A673 (cell line): ENCODE results near the gene CXCR3. TPM values are rescaled to one million over a fixed set of nuclear protein-coding genes. Genes with fewer than 3 reads are reported as not detected.
"Not testable (repeated sequence)": the region's sequence is repeated elsewhere in the genome, so short reads cannot be mapped to it uniquely, and the experiment has no call there.

Source experiments
- BruUV-seq: library from RNA; stranded (reverse); fragments of 400-500 nt; replicated peaks from 2 replicates; lab custom pipeline; 2021; lab: Mats Ljungman, UMichigan
- CTCF ChIA-PET: fragments of 300-600 bp; sonication (Branson Sonifier 250); formaldehyde crosslinking; loops from one replicate; lab custom pipeline; 2022; ENCODE audit warnings: antibody characterized with exemption; lab: Charles Lee
- POLR2A ChIA-PET: fragments of 300-600 bp; sonication (Branson Sonifier 250); formaldehyde crosslinking; loops from one replicate; lab custom pipeline; 2022; ENCODE audit warnings: antibody characterized with exemption; ENCODE audit not compliant: low non-redundant PET; lab: Charles Lee
- DNase-seq: peaks from one replicate; pipeline ENCODE4 v3.0.0-alpha.2; 2015; ENCODE audit warnings: low spot score
- H3K27ac ChIP-seq: fragments of 200-600 bp; sonication (generic); 2 replicates; pipeline ENCODE4 v1.5.1; 2016; ENCODE audit warnings: mixed run types, low read depth, mild to moderate bottlenecking, mixed read lengths, antibody characterized with exemption, low read length; ENCODE audit not compliant: poor library complexity, severe bottlenecking
- H3K27me3 ChIP-seq: fragments of 200-600 bp; sonication (generic); replicated peaks from 2 replicates; pipeline ENCODE4 v1.6.1; 2017; ENCODE audit warnings: mixed run types, low read depth, mild to moderate bottlenecking, mixed read lengths, antibody characterized with exemption, low read length; ENCODE audit not compliant: insufficient read depth, poor library complexity
- H3K36me3 ChIP-seq: fragments of 200-600 bp; sonication (generic); 2 replicates; pipeline ENCODE4 v1.6.1; 2016; ENCODE audit warnings: mixed run types, mild to moderate bottlenecking, mixed read lengths, antibody characterized with exemption, low read length; ENCODE audit not compliant: insufficient read depth, poor library complexity, severe bottlenecking
- H3K4me1 ChIP-seq: fragments of 200-600 bp; sonication (generic); 2 replicates; pipeline ENCODE4 v1.6.1; 2017; ENCODE audit warnings: mixed run types, mild to moderate bottlenecking, mixed read lengths, antibody characterized with exemption, low read length; ENCODE audit not compliant: insufficient read depth, poor library complexity, severe bottlenecking
- H3K4me3 ChIP-seq: fragments of 200-600 bp; sonication (generic); 2 replicates; pipeline ENCODE4 v1.5.1; 2016; ENCODE audit warnings: low read depth, mixed run types, mild to moderate bottlenecking, mixed read lengths, low read length; ENCODE audit not compliant: poor library complexity, severe bottlenecking
- H3K9me3 ChIP-seq: fragments of 200-600 bp; sonication (generic); 2 replicates; pipeline ENCODE4 v1.6.1; 2016; ENCODE audit warnings: mixed run types, low read depth, mild to moderate bottlenecking, mixed read lengths, antibody characterized with exemption, low read length; ENCODE audit not compliant: poor library complexity, severe bottlenecking
- CTCF ChIP-seq: fragments of 300-800, 200-600 bp; sonication (generic); conservative IDR thresholded peaks from 2 replicates; pipeline ENCODE4 v1.5.1; 2017; ENCODE audit warnings: low read depth, mild to moderate bottlenecking, antibody characterized with exemption, low read length, moderate library complexity, mixed read lengths
- EZH2 ChIP-seq: fragments of 200-600 bp; sonication (generic); IDR thresholded peaks from 2 replicates; pipeline ENCODE4 v1.6.1; 2017; ENCODE audit warnings: borderline replicate concordance, low read depth, mild to moderate bottlenecking, mixed read lengths, antibody characterized with exemption, low read length; ENCODE audit not compliant: poor library complexity, severe bottlenecking
- intact Hi-C: fragments of 100-400 bp; cut with micrococcal nuclease; formaldehyde crosslinking; loops from one replicate; pipeline ENCODE4 v1.10.0; 2022; ENCODE audit not compliant: unreplicated experiment
- total RNA-seq: library from RNA; stranded (reverse); gene quantifications from 2 replicates; pipeline ENCODE4 v1.2.3, GENCODE V29; 2021

The CXCR3 gene
- total RNA-seq, 1 experiment from 2014 or later: not detected

DNA sequence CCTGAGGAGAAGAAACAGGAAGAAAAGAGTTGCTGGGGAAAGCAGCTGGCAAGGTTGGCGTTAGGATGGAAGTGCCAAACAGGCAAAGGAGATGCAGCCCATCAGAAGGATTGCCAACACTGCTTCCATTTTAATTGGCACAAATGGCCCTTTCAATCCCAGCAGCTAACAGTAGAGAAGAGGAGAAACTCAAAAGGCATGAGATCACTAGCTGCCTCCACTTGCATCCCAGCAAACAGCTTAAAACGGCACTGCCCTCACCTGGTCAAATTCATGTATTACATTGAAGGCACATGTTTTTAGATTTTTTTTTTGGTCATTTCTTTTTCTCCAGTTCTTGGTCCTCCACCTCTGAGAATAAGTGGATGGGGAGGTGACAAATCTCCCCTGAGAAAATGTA, 34.1 kb upstream of the CXCR3 start:
- no peaks in the 10 kb centered on the region for H3K4me1 ChIP-seq
- BruUV-seq: no TSS peak

GRCh38 chrX:71650333-71650969, 32.1 kb upstream of the CXCR3 start:
- Histone ChIP-seq H3K4me1 (no peaks in the 10 kb centered on the region), H3K27ac (no peak overlapping the region), H3K36me3 (no peaks in the 10 kb centered on the region), H3K27me3 (no peaks in the 10 kb centered on the region), H3K9me3 (no peaks in the 10 kb centered on the region), H3K4me3 (no peak overlapping the region)
- no TSS peak for BruUV-seq
- intact Hi-C loops: loop anchor here (5.0 kb wide), 1 partner anchor 233 kb away; no protein-coding TSS in a partner anchor
- CTCF ChIA-PET: no interaction called here
- POLR2A ChIA-PET: no interaction called here
- no peak for DNase-seq
- TF ChIP-seq EZH2: no peak
- TF ChIP-seq CTCF: no peak

More for the DNA sequence above, 34.1 kb upstream of the CXCR3 start:
- TF ChIP-seq CTCF (peak; percentile 72), EZH2 (no peak)
- Histone ChIP-seq H3K4me3 (no peak overlapping the region), H3K27ac (no peak overlapping the region), H3K36me3 (no peaks in the 10 kb centered on the region), H3K27me3 (no peaks in the 10 kb centered on the region), H3K9me3 (no peaks in the 10 kb centered on the region)
- peak; percentile 65 for DNase-seq
- ChIA-PET POLR2A (no interaction called here), CTCF (interaction anchor here (0.6 to 0.7 kb wide), 2 partner anchors 10 to 144 kb away, joined by 3 read pairs; no protein-coding TSS in a partner anchor)
- intact Hi-C loops: loop anchor here (5.0 kb wide), 1 partner anchor 235 kb away; no protein-coding TSS in a partner anchor

DNA sequence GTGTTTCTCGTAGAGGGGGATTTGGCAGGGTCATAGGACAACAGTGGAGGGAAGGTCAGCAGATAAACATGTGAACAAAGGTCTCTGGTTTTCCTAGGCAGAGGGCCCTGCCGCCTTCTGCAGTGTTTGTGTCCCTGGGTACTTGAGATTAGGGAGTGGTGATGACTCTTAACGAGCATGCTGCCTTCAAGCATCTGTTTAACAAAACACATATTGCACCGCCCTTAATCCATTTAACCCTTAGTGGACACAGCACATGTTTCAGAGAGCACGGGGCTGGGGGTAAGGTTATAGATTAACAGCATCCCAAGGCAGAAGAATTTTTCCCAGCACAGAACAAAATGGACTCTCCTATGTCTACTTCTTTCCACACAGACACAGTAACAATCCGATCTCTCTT, 26.1 kb upstream of the CXCR3 start:
- intact Hi-C loops, H3K4me3 ChIP-seq, POLR2A ChIA-PET, H3K27ac ChIP-seq, CTCF ChIA-PET, H3K36me3 ChIP-seq, DNase-seq, H3K27me3 ChIP-seq, H3K9me3 ChIP-seq, BruUV-seq, H3K4me1 ChIP-seq: not testable (repeated sequence)

- H3K4me3 ChIP-seq: no peak overlapping the region
- H3K27ac ChIP-seq: no peak overlapping the region
- no peaks in the 10 kb centered on the region for H3K9me3 ChIP-seq
- no TSS peak for BruUV-seq
- ChIA-PET POLR2A (no interaction called here), CTCF (no interaction called here)
- DNase-seq: no peak
- H3K36me3 ChIP-seq: no peaks in the 10 kb centered on the region
- intact Hi-C loops: no loop called here
- no peaks in the 10 kb centered on the region for H3K27me3 ChIP-seq
- no peak for TF ChIP-seq CTCF
- TF ChIP-seq EZH2: no peak
- no peaks in the 10 kb centered on the region for H3K4me1 ChIP-seq
Observed at GRCh38 chrX:71640002-71640401, 21.7 kb upstream of the CXCR3 start.
